Thoracic aorta (tissue), 2 donors: ENCODE results near the gene TRAF3IP1. TPM values are rescaled to one million over a fixed set of nuclear protein-coding genes. Genes with fewer than 3 reads are reported as not detected.
"Not testable (repeated sequence)": the region's sequence is repeated elsewhere in the genome, so short reads cannot be mapped to it uniquely, and the experiment has no call there.

ENCODE experiments used
- ATAC-seq: fragments of 150-250 bp; one replicate; pipeline ENCODE4 v1.8.0; 2017; ENCODE audit warnings: low read depth; ENCODE audit not compliant: insufficient number of reproducible peaks, low FRiP score
- DNase-seq: peaks from one replicate; pipeline ENCODE4 v3.0.0-alpha.2; 2020; ENCODE audit warnings: low spot score
- H3K27ac ChIP-seq, 2 donors: fragments of 200-600 bp; sonication (generic); 1 replicate in 1 of 2; 2 replicates in 1 of 2; pipeline ENCODE4 v1.5.1; 2016; ENCODE audit warnings: mild to moderate bottlenecking in 2 of 2, moderate library complexity in 2 of 2
- H3K27me3 ChIP-seq: fragments of 200-600 bp; sonication (generic); replicated peaks from 2 replicates; pipeline ENCODE4 v1.6.0; 2016; ENCODE audit warnings: mild to moderate bottlenecking; ENCODE audit not compliant: insufficient read depth
- H3K36me3 ChIP-seq: fragments of 200-600 bp; sonication (generic); one replicate; pipeline ENCODE4 v1.5.1; 2016
- H3K4me1 ChIP-seq, 2 donors: fragments of 200-600 bp; sonication (generic); 1 replicate in 1 of 2; 2 replicates in 1 of 2; pipeline versions ENCODE4 v1.5.1 to v1.6.0; 2016; ENCODE audit warnings: low read depth in 2 of 2, mild to moderate bottlenecking in 1 of 2; ENCODE audit not compliant: control insufficient read depth in 1 of 2
- H3K4me3 ChIP-seq: fragments of 200-600 bp; sonication (generic); 2 replicates; pipeline ENCODE4 v1.5.1; 2016; ENCODE audit warnings: mild to moderate bottlenecking
- H3K9me3 ChIP-seq: fragments of 200-600 bp; sonication (generic); 2 replicates; pipeline ENCODE4 v1.5.1; 2016
- CTCF ChIP-seq: fragments of 200-600 bp; sonication (generic); IDR thresholded peaks from one replicate; pipeline ENCODE4 v1.5.1; 2019; ENCODE audit warnings: antibody characterized with exemption
- total RNA-seq, 2 donors: library from RNA; depleted of rRNA; stranded (reverse); fragments of >200 nt; gene quantifications; one replicate each; pipeline versions ENCODE4 v1.1.0 to v1.2.3, GENCODE V29; 2016

TRAF3IP1 gene
- total RNA-seq, 2 donors from 2014 or later = 19.4 to 23.7 TPM

GRCh38 chr2:238369591-238370040 lies 49.3 kb downstream of the TRAF3IP1 start:
- no peak for TF ChIP-seq CTCF
- ATAC-seq (no peak), DNase-seq (no peak)
- H3K27me3 ChIP-seq = no peaks in the 10 kb centered on the region
- no peak overlapping the region for H3K4me3 ChIP-seq
- no peaks in the 10 kb centered on the region for H3K4me1 ChIP-seq
- no peaks in the 10 kb centered on the region for H3K36me3 ChIP-seq
- H3K9me3 ChIP-seq = no peaks in the 10 kb centered on the region
- H3K27ac ChIP-seq = no peak overlapping the region

- H3K9me3 ChIP-seq = no peaks in the 10 kb centered on the region
- TF ChIP-seq CTCF = no peak
- no peaks in the 10 kb centered on the region for H3K27me3 ChIP-seq
- H3K36me3 ChIP-seq = no peaks in the 10 kb centered on the region
- H3K4me1 ChIP-seq = no peaks in the 10 kb centered on the region
- H3K4me3 ChIP-seq = no peak overlapping the region
- no peak for DNase-seq
- no peak for ATAC-seq
- no peak overlapping the region for H3K27ac ChIP-seq
Observed at GRCh38 chr2:238370094-238370822, 49.9 kb downstream of the TRAF3IP1 start.

- no peak overlapping the region for H3K27ac ChIP-seq
- H3K4me3 ChIP-seq = no peak overlapping the region
- H3K27me3 ChIP-seq = no peaks in the 10 kb centered on the region
- TF ChIP-seq CTCF = peak; percentile 84
- H3K36me3 ChIP-seq = no peaks in the 10 kb centered on the region
- no peaks in the 10 kb centered on the region for H3K9me3 ChIP-seq
- ATAC-seq (no peak), DNase-seq (no peak)
- H3K4me1 ChIP-seq = no peaks in the 10 kb centered on the region
Observed at GRCh38 chr2:238370823-238371372, 50.6 kb downstream of the TRAF3IP1 start.

GRCh38 chr2:238372277-238372676 lies 52.0 kb downstream of the TRAF3IP1 start:
- H3K27ac ChIP-seq, H3K9me3 ChIP-seq, H3K36me3 ChIP-seq, H3K4me3 ChIP-seq, H3K27me3 ChIP-seq, ATAC-seq, H3K4me1 ChIP-seq, DNase-seq: not testable (repeated sequence)

- Histone ChIP-seq H3K4me1 (peaks cover 29 to 35% of the 10 kb centered on the region in 2 donors), H3K9me3 (no peaks in the 10 kb centered on the region), H3K36me3 (no peaks in the 10 kb centered on the region), H3K27me3 (no peaks in the 10 kb centered on the region), H3K27ac (no peak overlapping the region), H3K4me3 (no peak overlapping the region)
- no peak for ATAC-seq
- no peak for DNase-seq
- TF ChIP-seq CTCF = no peak
Observed at GRCh38 chr2:238376884-238377391, 56.6 kb downstream of the TRAF3IP1 start.
